Measurements from ENCODE around the gene ULK3. TPM values are rescaled to one million over a fixed set of nuclear protein-coding genes. Genes with fewer than 3 reads are reported as not detected.

Gene ULK3
- total RNA-seq, 3 donors from 2014 or later = 28.3 to 48.8 (median 48.0) TPM

DNA sequence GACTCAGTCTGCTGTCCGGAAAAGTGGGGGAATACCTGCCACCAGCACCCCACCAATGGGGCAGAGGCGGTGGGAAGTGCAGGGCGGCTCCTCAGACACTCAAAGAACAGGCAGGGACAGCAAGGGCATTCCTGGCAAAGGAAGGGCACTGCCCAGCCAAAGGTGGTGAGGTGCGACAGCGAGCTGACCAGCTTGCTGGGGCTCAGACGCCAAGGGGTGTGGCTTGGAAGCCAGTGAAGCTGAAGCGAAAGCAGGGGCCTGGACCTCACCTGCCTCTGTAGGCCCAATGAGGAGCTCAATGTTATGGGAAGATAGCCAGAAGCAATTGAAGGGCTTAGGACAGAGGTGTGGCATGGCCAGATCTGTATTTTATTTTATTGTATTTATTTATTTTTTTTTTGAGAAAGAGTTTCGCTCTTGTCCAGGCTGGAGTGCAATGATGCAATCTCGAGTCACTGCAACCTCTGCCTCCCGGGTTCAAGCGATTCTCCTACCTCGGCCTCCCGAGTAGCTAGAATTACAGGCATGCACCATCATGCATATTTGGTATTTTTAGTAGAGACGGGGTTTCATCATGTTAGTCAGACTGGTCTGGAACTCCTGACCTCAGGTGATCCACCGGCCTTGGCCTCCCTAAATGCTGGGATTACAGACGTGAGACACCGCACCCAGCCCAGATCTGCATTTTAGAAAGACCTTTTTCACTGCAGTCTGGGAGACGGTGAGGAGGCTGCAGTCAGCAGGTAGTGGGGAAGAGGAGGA lies 34.7 kb downstream of the ULK3 start:
- Histone ChIP-seq H3K4me3 (no peak overlapping the region), H3K27ac (no peak overlapping the region), H3K27me3 (no peaks in the 10 kb centered on the region), H3K9me3 (no peaks in the 10 kb centered on the region), H3K36me3 (no peaks in the 10 kb centered on the region), H3K4me1 (no peaks in the 10 kb centered on the region)
- no peak for DNase-seq (ENCODE audit: low spot score in 2 of 2)
- intact Hi-C loops (cut with DNase I; ENCODE audit: low total_unique reads) = no loop called here
- TF ChIP-seq, protein P1, sequence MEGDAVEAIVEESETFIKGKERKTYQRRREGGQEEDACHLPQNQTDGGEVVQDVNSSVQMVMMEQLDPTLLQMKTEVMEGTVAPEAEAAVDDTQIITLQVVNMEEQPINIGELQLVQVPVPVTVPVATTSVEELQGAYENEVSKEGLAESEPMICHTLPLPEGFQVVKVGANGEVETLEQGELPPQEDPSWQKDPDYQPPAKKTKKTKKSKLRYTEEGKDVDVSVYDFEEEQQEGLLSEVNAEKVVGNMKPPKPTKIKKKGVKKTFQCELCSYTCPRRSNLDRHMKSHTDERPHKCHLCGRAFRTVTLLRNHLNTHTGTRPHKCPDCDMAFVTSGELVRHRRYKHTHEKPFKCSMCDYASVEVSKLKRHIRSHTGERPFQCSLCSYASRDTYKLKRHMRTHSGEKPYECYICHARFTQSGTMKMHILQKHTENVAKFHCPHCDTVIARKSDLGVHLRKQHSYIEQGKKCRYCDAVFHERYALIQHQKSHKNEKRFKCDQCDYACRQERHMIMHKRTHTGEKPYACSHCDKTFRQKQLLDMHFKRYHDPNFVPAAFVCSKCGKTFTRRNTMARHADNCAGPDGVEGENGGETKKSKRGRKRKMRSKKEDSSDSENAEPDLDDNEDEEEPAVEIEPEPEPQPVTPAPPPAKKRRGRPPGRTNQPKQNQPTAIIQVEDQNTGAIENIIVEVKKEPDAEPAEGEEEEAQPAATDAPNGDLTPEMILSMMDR (IDR thresholded peaks at IDR 0.05) = no peak
- TF ChIP-seq POLR2A (IDR thresholded peaks at IDR 0.05) (no peak), POLR2AphosphoS5 (IDR thresholded peaks at IDR 0.05) (no peak)

DNA sequence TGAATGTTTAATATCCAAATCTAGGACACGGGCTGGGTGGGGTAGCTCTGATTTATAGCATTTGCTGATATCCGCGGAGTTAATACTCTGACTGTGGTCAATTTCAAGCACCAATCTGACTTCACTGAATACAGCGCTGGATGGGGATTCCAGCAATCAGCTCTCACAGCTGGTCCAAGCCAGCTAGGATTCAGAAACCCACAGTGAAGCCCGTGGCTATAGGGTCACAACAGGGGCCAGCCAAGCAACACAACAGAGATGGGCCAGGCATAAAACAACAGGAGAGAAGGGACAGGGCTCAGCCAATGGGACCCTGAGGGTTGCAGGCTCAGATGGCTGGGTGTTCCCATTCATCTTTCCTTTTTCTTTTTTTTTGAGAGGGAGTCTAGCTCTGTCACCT lies 35.7 kb downstream of the ULK3 start:
- no peak overlapping the region for H3K4me3 ChIP-seq
- no peaks in the 10 kb centered on the region for H3K4me1 ChIP-seq
- no peak for DNase-seq (ENCODE audit: low spot score in 2 of 2)
- H3K36me3 ChIP-seq = peaks cover 3% of the 10 kb centered on the region
- H3K9me3 ChIP-seq = no peaks in the 10 kb centered on the region
- TF ChIP-seq, protein P1 (IDR thresholded peaks at IDR 0.05) = no peak
- H3K27ac ChIP-seq = no peak overlapping the region
- intact Hi-C loops (cut with DNase I; ENCODE audit: low total_unique reads) = no loop called here
- no peaks in the 10 kb centered on the region for H3K27me3 ChIP-seq

DNA sequence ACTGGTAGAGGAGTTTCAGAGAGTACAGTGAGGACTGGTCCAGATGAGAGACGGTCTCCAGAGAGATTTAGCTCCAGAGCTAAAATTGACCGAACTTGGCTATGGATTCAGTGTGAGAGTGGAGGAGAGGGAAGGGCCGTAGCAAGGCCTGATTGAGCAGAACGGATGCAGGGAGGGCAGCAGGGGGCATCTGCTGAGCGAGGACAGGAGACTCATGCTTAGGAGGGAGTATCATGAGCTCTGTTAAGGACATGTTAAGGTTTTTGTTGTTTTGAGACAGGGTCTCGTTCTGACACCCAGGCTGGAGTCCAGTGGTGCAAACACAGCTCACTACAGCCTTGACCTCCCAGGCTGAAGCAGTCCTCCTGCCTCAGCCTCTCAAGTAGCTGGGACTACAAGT lies 38.0 kb downstream of the ULK3 start:
- H3K27ac ChIP-seq = no peak overlapping the region
- peaks cover 12% of the 10 kb centered on the region for H3K36me3 ChIP-seq
- no peaks in the 10 kb centered on the region for H3K27me3 ChIP-seq
- H3K4me3 ChIP-seq = no peak overlapping the region
- DNase-seq (ENCODE audit: low spot score in 2 of 2) = no peak
- intact Hi-C loops (cut with DNase I; ENCODE audit: low total_unique reads) = no loop called here
- H3K9me3 ChIP-seq = no peaks in the 10 kb centered on the region
- H3K4me1 ChIP-seq = peaks cover 1 to 2% of the 10 kb centered on the region in 2 donors
- TF ChIP-seq POLR2A (IDR thresholded peaks at IDR 0.05) (no peak), POLR2AphosphoS5 (IDR thresholded peaks at IDR 0.05) (no peak)
- TF ChIP-seq, protein P1 (IDR thresholded peaks at IDR 0.05) = no peak

DNA sequence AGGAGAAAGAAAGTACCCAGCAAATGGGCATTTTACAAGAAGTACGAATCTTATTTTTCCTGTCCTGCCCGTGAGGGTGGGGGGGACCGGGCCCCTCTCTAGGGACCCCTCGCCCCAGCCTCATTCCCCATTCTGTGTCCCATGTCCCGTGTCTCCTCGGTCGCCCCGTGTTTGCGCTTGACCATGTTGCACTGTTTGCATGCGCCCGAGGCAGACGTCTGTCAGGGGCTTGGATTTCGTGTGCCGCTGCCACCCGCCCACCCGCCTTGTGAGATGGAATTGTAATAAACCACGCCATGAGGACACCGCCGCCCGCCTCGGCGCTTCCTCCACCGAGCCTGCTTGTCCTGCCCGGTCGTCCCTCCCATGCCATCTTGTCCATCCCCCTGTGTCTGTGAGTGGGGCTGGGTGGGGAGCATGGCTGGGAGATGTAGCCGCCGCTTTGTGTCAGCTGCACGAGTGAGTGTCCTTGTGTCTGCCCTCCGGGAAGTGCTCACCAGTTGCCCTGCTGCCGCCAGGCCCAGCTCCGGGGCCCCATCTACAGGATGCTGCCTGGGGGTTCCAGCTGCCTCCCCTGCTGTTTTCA lies 40.0 kb downstream of the ULK3 start:
- Histone ChIP-seq H3K36me3 (peaks cover 12% of the 10 kb centered on the region), H3K4me3 (no peak overlapping the region), H3K4me1 (peaks cover 4 to 19% of the 10 kb centered on the region in 2 donors), H3K27ac (no peak overlapping the region), H3K27me3 (no peaks in the 10 kb centered on the region), H3K9me3 (no peaks in the 10 kb centered on the region)
- TF ChIP-seq, protein P1 (IDR thresholded peaks at IDR 0.05) = no peak
- no peak for TF ChIP-seq POLR2AphosphoS5 (IDR thresholded peaks at IDR 0.05)
- DNase-seq (ENCODE audit: low spot score in 2 of 2) = no peak
- intact Hi-C loops (cut with DNase I; ENCODE audit: low total_unique reads) = no loop called here

DNA sequence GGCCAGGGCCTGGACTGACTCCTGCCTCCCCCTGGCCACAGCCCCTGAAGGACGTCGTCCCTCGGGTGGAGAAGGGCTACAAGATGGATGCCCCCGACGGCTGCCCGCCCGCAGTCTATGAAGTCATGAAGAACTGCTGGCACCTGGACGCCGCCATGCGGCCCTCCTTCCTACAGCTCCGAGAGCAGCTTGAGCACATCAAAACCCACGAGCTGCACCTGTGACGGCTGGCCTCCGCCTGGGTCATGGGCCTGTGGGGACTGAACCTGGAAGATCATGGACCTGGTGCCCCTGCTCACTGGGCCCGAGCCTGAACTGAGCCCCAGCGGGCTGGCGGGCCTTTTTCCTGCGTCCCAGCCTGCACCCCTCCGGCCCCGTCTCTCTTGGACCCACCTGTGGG lies 40.7 kb downstream of the ULK3 start:
- no peak for DNase-seq (ENCODE audit: low spot score in 2 of 2)
- H3K9me3 ChIP-seq = no peaks in the 10 kb centered on the region
- H3K27me3 ChIP-seq = no peaks in the 10 kb centered on the region
- TF ChIP-seq, protein P1 (IDR thresholded peaks at IDR 0.05) = no peak
- TF ChIP-seq POLR2AphosphoS5 (IDR thresholded peaks at IDR 0.05) (no peak), POLR2A (IDR thresholded peaks at IDR 0.05) (no peak)
- no peak overlapping the region for H3K4me3 ChIP-seq
- H3K4me1 ChIP-seq = peaks cover 4 to 19% of the 10 kb centered on the region in 2 donors
- H3K36me3 ChIP-seq = peaks cover 12% of the 10 kb centered on the region
- no peak overlapping the region for H3K27ac ChIP-seq
- intact Hi-C loops (cut with DNase I; ENCODE audit: low total_unique reads) = no loop called here
